ENCODE measurements around the gene PPP1R13B.

DNA sequence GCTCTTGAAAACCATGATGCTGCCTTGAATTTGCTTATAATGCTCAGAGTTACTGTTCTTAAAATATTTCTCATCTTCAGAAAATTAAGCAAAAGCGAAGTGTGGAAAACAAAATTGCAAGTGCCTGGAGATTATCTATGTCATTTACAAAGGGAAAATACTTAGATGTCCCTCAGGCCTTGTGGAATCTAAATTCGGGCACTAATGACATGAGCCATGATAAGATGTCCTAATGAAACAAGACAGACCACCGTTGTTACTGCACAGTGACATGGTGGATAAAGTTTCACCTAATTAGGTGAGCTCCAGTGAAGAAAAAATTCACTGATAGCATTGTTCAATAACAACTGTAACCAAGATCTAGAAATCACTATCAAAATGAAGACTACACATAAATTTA is 30.4 kb downstream of the PPP1R13B start:
- TF ChIP-seq, protein P1, sequence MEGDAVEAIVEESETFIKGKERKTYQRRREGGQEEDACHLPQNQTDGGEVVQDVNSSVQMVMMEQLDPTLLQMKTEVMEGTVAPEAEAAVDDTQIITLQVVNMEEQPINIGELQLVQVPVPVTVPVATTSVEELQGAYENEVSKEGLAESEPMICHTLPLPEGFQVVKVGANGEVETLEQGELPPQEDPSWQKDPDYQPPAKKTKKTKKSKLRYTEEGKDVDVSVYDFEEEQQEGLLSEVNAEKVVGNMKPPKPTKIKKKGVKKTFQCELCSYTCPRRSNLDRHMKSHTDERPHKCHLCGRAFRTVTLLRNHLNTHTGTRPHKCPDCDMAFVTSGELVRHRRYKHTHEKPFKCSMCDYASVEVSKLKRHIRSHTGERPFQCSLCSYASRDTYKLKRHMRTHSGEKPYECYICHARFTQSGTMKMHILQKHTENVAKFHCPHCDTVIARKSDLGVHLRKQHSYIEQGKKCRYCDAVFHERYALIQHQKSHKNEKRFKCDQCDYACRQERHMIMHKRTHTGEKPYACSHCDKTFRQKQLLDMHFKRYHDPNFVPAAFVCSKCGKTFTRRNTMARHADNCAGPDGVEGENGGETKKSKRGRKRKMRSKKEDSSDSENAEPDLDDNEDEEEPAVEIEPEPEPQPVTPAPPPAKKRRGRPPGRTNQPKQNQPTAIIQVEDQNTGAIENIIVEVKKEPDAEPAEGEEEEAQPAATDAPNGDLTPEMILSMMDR (IDR thresholded peaks at IDR 0.05) = no peak
- TF ChIP-seq POLR2A (IDR thresholded peaks at IDR 0.05) = no peak
